GM13977 (cell line): ENCODE measurements around the gene MDN1.
"Not testable (repeated sequence)": the region's sequence is repeated elsewhere in the genome, so short reads cannot be mapped to it uniquely, and the experiment has no call there.

Experiments
- DNase-seq: peaks from one replicate; pipeline ENCODE4 v3.0.0; 2012; ENCODE audit warnings: low spot score
- CTCF ChIP-seq: IDR thresholded peaks from 2 replicates; pipeline ENCODE4 v1.5.1; 2012; ENCODE audit warnings: mild to moderate bottlenecking, control low read depth; ENCODE audit not compliant: insufficient read depth; ENCODE audit errors: extremely low read depth, missing control alignments
- in situ Hi-C: fragments of 300-500 bp; cut with MboI; formaldehyde crosslinking; loops from one replicate; pipeline ENCODE4 v1.12.0; 2022; ENCODE audit warnings: low sequenced_read_pairs, low pct_unique_long_range_greater_than_20kb, mixed read lengths, inconsistent platforms; ENCODE audit not compliant: unreplicated experiment

The MDN1 gene

GRCh38 chr6:89830170-89830809 lies 10.7 kb upstream of the MDN1 start:
- TF ChIP-seq CTCF, result no peak
- in situ Hi-C loops, result no loop called here
- DNase-seq, result no peak

- no peak for TF ChIP-seq CTCF
- peak; percentile 93 for DNase-seq
- in situ Hi-C loops, result no loop called here
Measured at GRCh38 chr6:89829472-89830169, 10.0 kb upstream of the MDN1 start, which contains the start of gene CASP8AP2. Gene CASP8AP2 (plus strand): TSS chr6:89829880.

- no peak for TF ChIP-seq CTCF
- DNase-seq, result peak; percentile 25
- in situ Hi-C loops, result no loop called here
Measured at GRCh38 chr6:89828988-89829471, 9.4 kb upstream of the MDN1 start.

GRCh38 chr6:89828475-89828987 lies 8.9 kb upstream of the MDN1 start:
- in situ Hi-C loops, DNase-seq: not testable (repeated sequence)

- TF ChIP-seq CTCF, result no peak
- in situ Hi-C loops, result no loop called here
- DNase-seq, result no peak
Measured at GRCh38 chr6:89826029-89826528, 6.5 kb upstream of the MDN1 start.

- no peak for TF ChIP-seq CTCF
- in situ Hi-C loops, result no loop called here
- DNase-seq, result no peak
Measured at GRCh38 chr6:89818977-89819335, 638 bp downstream of the MDN1 start.

- in situ Hi-C loops, result no loop called here
- no peak for TF ChIP-seq CTCF
- no peak for DNase-seq
Measured at GRCh38 chr6:89817481-89817880, 2.1 kb downstream of the MDN1 start.

- in situ Hi-C loops, DNase-seq: not testable (repeated sequence)
Measured at GRCh38 chr6:89813422-89813821, 6.2 kb downstream of the MDN1 start.
